ENCODE measurements around the gene KIF3B.
"Not testable (repeated sequence)": the region's sequence is repeated elsewhere in the genome, so short reads cannot be mapped to it uniquely, and the experiment has no call there.

Gene KIF3B

DNA sequence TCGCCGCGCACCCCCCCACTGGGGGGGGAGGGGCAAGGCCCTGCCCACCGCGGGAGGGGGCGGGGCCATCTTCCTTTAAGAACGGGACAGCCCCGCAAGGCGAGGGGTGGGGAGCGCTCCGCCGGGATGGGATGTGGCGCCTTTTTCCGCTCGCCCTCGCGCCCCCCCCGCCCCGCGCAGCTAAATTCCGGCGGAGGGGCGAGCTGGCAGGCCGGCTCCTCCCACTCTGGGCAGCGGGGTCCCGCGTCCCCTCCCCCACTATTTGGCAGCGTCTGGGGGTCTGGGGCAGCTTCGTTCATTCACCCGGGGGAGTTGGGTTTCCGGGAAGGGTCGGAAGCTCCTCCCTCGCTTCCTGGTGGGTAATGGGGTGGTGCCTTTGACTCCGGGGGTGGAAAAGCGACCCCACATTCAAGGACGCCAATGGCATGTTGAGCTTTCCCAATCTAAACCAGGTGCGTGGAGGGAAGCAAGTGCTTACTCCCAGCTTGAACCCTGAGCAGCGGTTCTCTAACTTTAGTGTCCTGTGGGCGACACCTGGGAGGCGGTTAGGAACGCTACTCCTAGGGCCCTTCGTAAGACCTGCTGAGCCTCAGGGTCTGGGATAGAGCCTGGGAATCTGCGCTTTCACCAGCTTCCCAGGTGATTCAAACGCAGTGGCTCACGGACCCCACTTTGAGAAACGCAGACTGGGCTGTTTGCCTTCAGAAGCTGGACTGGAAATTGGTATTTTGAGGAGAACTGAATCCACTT lies 81.6 kb downstream of the KIF3B start:
- peak; percentile 64 for ATAC-seq

GRCh38 chr20:32359633-32360332 lies 82.3 kb downstream of the KIF3B start:
- Mint-ChIP-seq H3K4me1 (peaks cover 78% of the 10 kb centered on the region), H3K27ac (peak overlapping the region; percentile 98), H3K36me3 (peaks cover 15% of the 10 kb centered on the region), H3K9me3 (no peaks in the 10 kb centered on the region), H3K27me3 (no peaks in the 10 kb centered on the region), H3K4me3 (peak overlapping the region; percentile 97)
- no peak for ATAC-seq

More for the DNA sequence above, 81.6 kb downstream of the KIF3B start:
- H3K4me3 Mint-ChIP-seq, result peak overlapping the region; percentile 97
- no peaks in the 10 kb centered on the region for H3K27me3 Mint-ChIP-seq
- no peaks in the 10 kb centered on the region for H3K9me3 Mint-ChIP-seq
- H3K27ac Mint-ChIP-seq, result peak overlapping the region; percentile 98
- peaks cover 78% of the 10 kb centered on the region for H3K4me1 Mint-ChIP-seq
- peaks cover 15% of the 10 kb centered on the region for H3K36me3 Mint-ChIP-seq

GRCh38 chr20:32360333-32360634 lies 82.8 kb downstream of the KIF3B start:
- Mint-ChIP-seq H3K4me1 (peaks cover 83% of the 10 kb centered on the region), H3K9me3 (no peaks in the 10 kb centered on the region), H3K4me3 (peak overlapping the region; percentile 97), H3K27ac (peak overlapping the region; percentile 98), H3K36me3 (peaks cover 15% of the 10 kb centered on the region), H3K27me3 (no peaks in the 10 kb centered on the region)
- ATAC-seq, result no peak

DNA sequence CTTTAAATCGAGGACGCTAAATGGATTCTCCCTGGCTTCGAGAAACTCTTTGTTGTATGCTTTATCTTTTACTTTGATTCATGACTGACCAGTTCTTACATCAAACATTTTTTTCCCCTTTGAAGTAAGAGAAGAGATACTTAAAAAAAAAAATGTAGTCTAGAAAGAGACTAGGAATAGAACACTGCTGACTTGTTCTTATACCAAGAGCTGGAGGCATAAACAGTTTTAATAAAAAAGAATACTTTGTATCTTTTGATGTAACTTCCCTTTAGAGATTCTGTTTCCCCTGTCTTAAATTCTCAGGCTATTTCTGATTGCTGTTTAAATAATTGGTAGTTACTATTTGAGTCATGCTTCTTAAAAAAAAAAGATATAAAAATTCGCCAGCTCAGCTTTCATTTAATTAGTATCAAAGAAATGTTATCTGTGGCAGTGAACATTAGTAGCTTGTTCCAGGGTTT lies 85.5 kb downstream of the KIF3B start:
- Mint-ChIP-seq H3K27me3 (no peaks in the 10 kb centered on the region), H3K9me3 (no peaks in the 10 kb centered on the region), H3K27ac (peak overlapping the region; percentile 17), H3K4me3 (peak overlapping the region; percentile 97), H3K36me3 (peaks cover 21% of the 10 kb centered on the region), H3K4me1 (peaks cover 88% of the 10 kb centered on the region)
- no peak for ATAC-seq

DNA sequence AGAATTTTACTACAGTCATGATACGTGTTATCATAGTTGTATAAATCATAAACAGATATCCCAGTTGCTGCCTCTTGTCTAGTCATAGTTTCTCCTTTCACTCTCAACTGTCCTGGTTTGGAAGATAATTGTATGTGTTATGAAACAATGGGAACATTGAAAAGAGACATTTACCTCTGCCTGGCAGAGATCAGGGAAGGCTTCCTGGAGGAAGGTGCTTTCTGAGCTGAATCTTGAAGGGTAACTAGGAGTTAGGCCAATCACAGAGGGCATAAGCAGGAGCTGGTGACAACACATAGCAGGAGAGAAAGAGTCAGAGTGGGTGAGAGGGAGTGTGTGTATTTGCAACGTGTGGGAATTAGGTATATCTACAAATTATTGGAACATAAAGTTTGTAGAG lies 86.0 kb downstream of the KIF3B start:
- Mint-ChIP-seq H3K36me3 (peaks cover 21% of the 10 kb centered on the region), H3K4me1 (peaks cover 94% of the 10 kb centered on the region), H3K27me3 (no peaks in the 10 kb centered on the region), H3K4me3 (no peak overlapping the region), H3K9me3 (no peaks in the 10 kb centered on the region), H3K27ac (peak overlapping the region; percentile 17)
- no peak for ATAC-seq

DNA sequence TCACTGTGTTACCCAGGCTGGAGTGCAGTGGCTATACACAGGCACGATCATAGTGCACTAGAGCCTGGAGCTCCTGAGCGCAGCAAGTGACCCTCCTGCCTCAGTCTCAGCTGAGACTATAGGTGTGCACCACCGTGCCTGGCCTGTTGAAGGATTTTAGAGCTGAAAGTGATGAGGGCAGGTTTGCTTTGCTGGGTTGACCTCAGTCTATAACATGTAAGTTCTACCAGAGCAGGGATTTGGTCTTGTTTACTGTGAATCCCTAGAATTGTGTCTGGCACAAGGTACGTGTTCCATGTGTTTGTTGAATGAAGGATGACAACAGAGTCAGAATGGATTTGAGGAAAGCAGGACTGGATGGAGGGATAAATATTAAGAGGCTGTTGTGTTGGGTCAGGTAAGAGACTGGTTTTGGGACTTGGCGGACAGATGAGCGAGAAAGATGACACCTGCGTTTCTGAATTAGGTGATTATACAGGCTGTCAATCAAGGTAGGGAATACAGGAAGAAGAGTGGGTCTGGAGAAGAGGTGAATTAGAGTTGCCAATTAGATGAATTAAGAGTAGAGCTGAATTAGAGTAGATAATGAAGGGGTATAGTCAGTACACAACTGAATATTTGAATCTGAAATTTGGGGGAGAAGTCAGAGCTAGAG lies 87.2 kb downstream of the KIF3B start:
- no peaks in the 10 kb centered on the region for H3K27me3 Mint-ChIP-seq
- H3K4me3 Mint-ChIP-seq, result peak overlapping the region; percentile 38
- H3K4me1 Mint-ChIP-seq, result peaks cover 95% of the 10 kb centered on the region
- H3K27ac Mint-ChIP-seq, result peak overlapping the region; percentile 17
- no peaks in the 10 kb centered on the region for H3K9me3 Mint-ChIP-seq
- no peak for ATAC-seq
- H3K36me3 Mint-ChIP-seq, result peaks cover 16% of the 10 kb centered on the region

DNA sequence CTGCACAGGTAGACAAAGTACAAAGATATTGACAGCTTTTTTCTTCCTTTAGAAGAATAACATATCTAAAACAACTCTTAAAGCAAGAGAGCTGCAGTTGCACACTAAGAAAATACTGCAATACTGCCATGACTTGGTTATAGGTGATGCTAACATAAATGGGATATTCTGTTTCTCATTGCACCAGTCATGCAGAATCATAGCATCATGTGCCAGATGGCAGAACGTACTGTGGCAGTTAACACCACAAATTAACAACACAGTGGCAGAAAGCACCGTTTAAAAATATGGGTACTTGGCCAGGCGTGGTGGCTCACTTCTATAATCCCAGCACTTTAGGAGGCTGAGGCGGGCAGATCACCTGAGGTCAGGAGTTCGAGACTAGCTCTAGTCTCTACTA lies 88.1 kb downstream of the KIF3B start:
- H3K4me3 Mint-ChIP-seq, result no peak overlapping the region
- peaks cover 14% of the 10 kb centered on the region for H3K36me3 Mint-ChIP-seq
- no peaks in the 10 kb centered on the region for H3K27me3 Mint-ChIP-seq
- no peak for ATAC-seq
- peak overlapping the region; percentile 17 for H3K27ac Mint-ChIP-seq
- H3K4me1 Mint-ChIP-seq, result peaks cover 86% of the 10 kb centered on the region
- H3K9me3 Mint-ChIP-seq, result no peaks in the 10 kb centered on the region

GRCh38 chr20:32366380-32366779 lies 88.9 kb downstream of the KIF3B start:
- peak; percentile 65 for ATAC-seq
- Mint-ChIP-seq H3K4me1 (peaks cover 78% of the 10 kb centered on the region), H3K9me3 (no peaks in the 10 kb centered on the region), H3K27ac (peak overlapping the region; percentile 17), H3K4me3 (no peak overlapping the region), H3K36me3 (peaks cover 14% of the 10 kb centered on the region), H3K27me3 (no peaks in the 10 kb centered on the region)

GRCh38 chr20:32368323-32368722 lies 90.9 kb downstream of the KIF3B start:
- no peaks in the 10 kb centered on the region for H3K9me3 Mint-ChIP-seq
- peaks cover 6% of the 10 kb centered on the region for H3K36me3 Mint-ChIP-seq
- H3K4me1 Mint-ChIP-seq, result peaks cover 59% of the 10 kb centered on the region
- H3K27me3 Mint-ChIP-seq, result no peaks in the 10 kb centered on the region
- H3K4me3 Mint-ChIP-seq, result no peak overlapping the region
- H3K27ac Mint-ChIP-seq, result peak overlapping the region; percentile 17
- no peak for ATAC-seq

DNA sequence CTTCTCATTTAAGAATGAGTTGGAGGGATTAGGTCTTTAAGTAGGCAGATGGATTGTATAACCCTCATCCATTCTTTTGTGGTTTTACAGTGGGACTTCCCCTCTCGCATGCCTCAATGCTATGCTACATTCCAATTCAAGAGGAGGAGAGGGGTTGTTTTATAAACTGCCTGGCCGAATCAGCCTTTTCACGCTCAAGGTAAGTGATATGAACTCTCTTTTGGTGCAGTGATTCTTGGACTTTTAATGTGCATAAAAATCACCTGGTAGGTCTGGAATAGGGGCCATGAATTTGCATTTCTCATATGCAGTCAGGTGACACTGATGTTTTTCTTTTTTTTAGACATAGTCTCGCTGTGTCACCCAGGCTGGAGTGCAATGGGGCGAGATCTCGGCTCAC lies 91.5 kb downstream of the KIF3B start:
- Mint-ChIP-seq H3K4me3 (peak overlapping the region; percentile 28), H3K27ac (peak overlapping the region; percentile 49)

DNA sequence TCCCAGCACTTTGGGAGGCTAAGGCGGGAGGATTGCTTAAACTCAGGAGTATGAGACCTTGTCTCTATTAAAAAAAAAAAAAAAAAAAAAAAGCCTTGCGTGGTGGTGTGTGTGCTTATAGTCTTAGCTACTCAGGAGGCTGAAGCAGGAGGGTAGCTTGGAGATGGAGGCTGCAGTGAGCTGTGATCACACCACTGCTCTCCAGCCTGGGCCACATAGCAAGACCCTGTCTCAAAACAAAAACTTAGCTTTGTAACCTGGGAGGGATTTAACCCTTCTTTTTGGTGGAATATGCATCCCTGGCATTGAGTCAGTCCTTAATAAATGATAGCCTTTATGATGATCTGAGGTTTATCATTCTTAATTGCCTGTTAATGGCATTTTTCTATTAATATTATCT lies 93.4 kb downstream of the KIF3B start:
- Mint-ChIP-seq H3K4me1 (peaks cover 33% of the 10 kb centered on the region), H3K27me3 (no peaks in the 10 kb centered on the region), H3K27ac (no peak overlapping the region), H3K4me3 (no peak overlapping the region), H3K9me3 (no peaks in the 10 kb centered on the region), H3K36me3 (peaks cover 6% of the 10 kb centered on the region)
- no peak for ATAC-seq

More for the DNA sequence above, 91.5 kb downstream of the KIF3B start:
- H3K4me1 Mint-ChIP-seq, result peaks cover 53% of the 10 kb centered on the region
- H3K9me3 Mint-ChIP-seq, result no peaks in the 10 kb centered on the region
- peaks cover 6% of the 10 kb centered on the region for H3K36me3 Mint-ChIP-seq
- ATAC-seq, result peak; percentile 74
- no peaks in the 10 kb centered on the region for H3K27me3 Mint-ChIP-seq

DNA sequence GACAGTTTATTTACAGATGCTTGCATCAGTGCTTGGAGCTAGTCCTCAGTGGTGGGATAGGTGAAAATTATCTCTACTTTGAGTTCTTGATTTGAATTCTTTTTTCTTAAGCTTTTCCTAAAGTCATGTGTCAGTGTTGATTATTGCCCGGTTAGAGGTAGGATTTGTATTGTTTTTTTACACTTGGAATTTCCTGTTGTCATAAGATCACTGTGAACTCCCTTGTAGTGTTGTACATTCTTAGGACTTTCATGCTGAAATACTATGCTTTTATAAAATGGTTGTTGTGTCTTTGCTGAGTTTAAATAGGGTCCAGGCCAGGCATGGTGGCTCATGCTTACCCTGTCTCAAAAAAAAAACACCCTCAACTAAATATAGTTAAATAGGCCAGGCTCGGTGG lies 101.0 kb downstream of the KIF3B start:
- peaks cover 4% of the 10 kb centered on the region for H3K4me1 Mint-ChIP-seq
- peaks cover 14% of the 10 kb centered on the region for H3K36me3 Mint-ChIP-seq
- H3K9me3 Mint-ChIP-seq, result no peaks in the 10 kb centered on the region
- no peak for ATAC-seq
- H3K4me3 Mint-ChIP-seq, result no peak overlapping the region
- no peaks in the 10 kb centered on the region for H3K27me3 Mint-ChIP-seq
- H3K27ac Mint-ChIP-seq, result no peak overlapping the region

DNA sequence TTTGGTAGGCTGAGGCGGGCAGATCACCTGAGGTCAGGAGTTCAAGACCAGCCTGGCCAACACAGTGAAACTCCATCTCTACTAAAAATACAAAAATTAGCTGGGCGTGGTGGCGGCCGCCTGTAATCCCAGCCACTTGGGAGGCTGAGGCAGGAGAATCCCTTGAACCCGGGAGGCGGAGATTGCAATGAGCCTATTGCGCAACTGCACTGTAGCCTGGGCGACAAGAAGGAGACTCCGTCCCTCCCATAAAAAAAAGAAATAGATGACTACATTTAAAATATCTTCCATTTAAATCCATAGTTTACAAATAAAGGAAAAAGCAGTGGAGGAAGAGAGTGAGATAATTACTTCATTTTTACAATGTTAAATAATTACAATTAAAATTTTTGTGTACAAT lies 102.6 kb downstream of the KIF3B start:
- Mint-ChIP-seq H3K4me1 (peaks cover 18% of the 10 kb centered on the region), H3K36me3 (peaks cover 14% of the 10 kb centered on the region)
- not testable (repeated sequence) for H3K9me3 Mint-ChIP-seq, H3K4me3 Mint-ChIP-seq, ATAC-seq, H3K27ac Mint-ChIP-seq, H3K27me3 Mint-ChIP-seq

- Mint-ChIP-seq H3K9me3 (no peaks in the 10 kb centered on the region), H3K27me3 (no peaks in the 10 kb centered on the region), H3K4me1 (peaks cover 25% of the 10 kb centered on the region), H3K4me3 (no peak overlapping the region), H3K27ac (no peak overlapping the region), H3K36me3 (peaks cover 16% of the 10 kb centered on the region)
- ATAC-seq, result no peak
Measured at GRCh38 chr20:32380745-32381144, 103.3 kb downstream of the KIF3B start.

- no peaks in the 10 kb centered on the region for H3K9me3 Mint-ChIP-seq
- H3K27ac Mint-ChIP-seq, result no peak overlapping the region
- no peak overlapping the region for H3K4me3 Mint-ChIP-seq
- no peaks in the 10 kb centered on the region for H3K27me3 Mint-ChIP-seq
- H3K36me3 Mint-ChIP-seq, result peaks cover 21% of the 10 kb centered on the region
- no peak for ATAC-seq
- peaks cover 39% of the 10 kb centered on the region for H3K4me1 Mint-ChIP-seq
Measured at GRCh38 chr20:32382102-32382950, 104.9 kb downstream of the KIF3B start.

Data from stimulated activated memory B cell treated with anti-CD40 and anti-IgM and Interleukin-4, amounts not matched to agents 10 μg/mL and 1 μg/mL and 100 μg/mL, for 72 hours (primary cell).